ENCODE measurements around the gene NUPR1. TPM values are rescaled to one million over a fixed set of nuclear protein-coding genes. Genes with fewer than 3 reads are reported as not detected.

Gene NUPR1
- polyA plus RNA-seq, 1 donor (not counting 4 experiments of a cell fraction or from before 2014, with no cell fraction given), result 126 TPM

- dilution Hi-C loops (cut with MboI; ENCODE audit: extremely low pct_ligation_motif_present, low sequenced_read_pairs), result no loop called here
- Histone ChIP-seq H3K27me3 (ENCODE audit: control insufficient read depth, extremely low read depth, insufficient read depth, low read length) (no peaks in the 10 kb centered on the region), H3K4me1 (ENCODE audit: control insufficient read depth, extremely low read depth, insufficient read depth, low read length) (peaks cover 17% of the 10 kb centered on the region), H3K4me2 (ENCODE audit: control insufficient read depth, extremely low read depth, insufficient read depth, low read depth, low read length) (peak overlapping the region; percentile 60), H4K20me1 (ENCODE audit: control insufficient read depth, extremely low read depth, insufficient read depth, low read length) (no peaks in the 10 kb centered on the region), H3K27ac (ENCODE audit: control insufficient read depth, insufficient read depth, low read length) (no peak overlapping the region), H3K79me2 (ENCODE audit: control insufficient read depth, insufficient read depth, low read length) (peaks cover 4% of the 10 kb centered on the region), H3K9me1 (ENCODE audit: control insufficient read depth, extremely low read depth, insufficient read depth, low read length) (no peaks in the 10 kb centered on the region), H3K9ac (ENCODE audit: control insufficient read depth, extremely low read depth, insufficient read depth, low read length) (no peak overlapping the region), H3K9me3 (ENCODE audit: control insufficient read depth, low read depth, low read length) (no peaks in the 10 kb centered on the region), H2AFZ (ENCODE audit: control insufficient read depth, low read length) (peak overlapping the region; percentile 83), H3K36me3 (ENCODE audit: control insufficient read depth in 2 of 2, extremely low read depth in 1 of 2, insufficient read depth in 2 of 2, low read length in 2 of 2) (peaks cover 0 to under 1% of the 10 kb centered on the region in 2 experiments), H3K4me3 (ENCODE audit: control insufficient read depth in 2 of 3, extremely low read depth in 1 of 3, insufficient read depth in 2 of 3, low read depth in 1 of 3, low read length in 3 of 3) (no peak overlapping the region)
- no peak for TF ChIP-seq CTCF (optimal IDR thresholded peaks at IDR 0.05 in 1 of 3, IDR thresholded peaks at IDR 0.05 in 1 of 3, conservative IDR thresholded peaks at IDR 0.05 in 1 of 3; ENCODE audit: extremely low read depth in 1 of 3, insufficient read depth in 2 of 3, low read length in 3 of 3)
- TF ChIP-seq EZH2 (IDR thresholded peaks at IDR 0.05; ENCODE audit: low read length), result no peak
- FAIRE-seq, result no peak
- DNase-seq (ENCODE audit: low read depth, low spot score), result no peak
Observed at GRCh38 chr16:28543072-28543471, 4.3 kb upstream of the NUPR1 start.

GRCh38 chr16:28542646-28543045 is 3.9 kb upstream of the NUPR1 start:
- dilution Hi-C loops (cut with MboI; ENCODE audit: extremely low pct_ligation_motif_present, low sequenced_read_pairs), result no loop called here
- peak overlapping the region; percentile 60 for H3K4me2 ChIP-seq (ENCODE audit: control insufficient read depth, extremely low read depth, insufficient read depth, low read depth, low read length)
- peaks cover 21% of the 10 kb centered on the region for H3K4me1 ChIP-seq (ENCODE audit: control insufficient read depth, extremely low read depth, insufficient read depth, low read length)
- H3K9me1 ChIP-seq (ENCODE audit: control insufficient read depth, extremely low read depth, insufficient read depth, low read length), result no peaks in the 10 kb centered on the region
- H3K79me2 ChIP-seq (ENCODE audit: control insufficient read depth, insufficient read depth, low read length), result peaks cover 9% of the 10 kb centered on the region
- no peaks in the 10 kb centered on the region for H4K20me1 ChIP-seq (ENCODE audit: control insufficient read depth, extremely low read depth, insufficient read depth, low read length)
- H3K27me3 ChIP-seq (ENCODE audit: control insufficient read depth, extremely low read depth, insufficient read depth, low read length), result no peaks in the 10 kb centered on the region
- H3K27ac ChIP-seq (ENCODE audit: control insufficient read depth, insufficient read depth, low read length), result no peak overlapping the region
- H3K9me3 ChIP-seq (ENCODE audit: control insufficient read depth, low read depth, low read length), result no peaks in the 10 kb centered on the region
- TF ChIP-seq EZH2 (IDR thresholded peaks at IDR 0.05; ENCODE audit: low read length) (no peak), CTCF (optimal IDR thresholded peaks at IDR 0.05 in 1 of 3, IDR thresholded peaks at IDR 0.05 in 1 of 3, conservative IDR thresholded peaks at IDR 0.05 in 1 of 3; ENCODE audit: extremely low read depth in 1 of 3, insufficient read depth in 2 of 3, low read length in 3 of 3) (no peak)
- peaks cover 0 to 5% of the 10 kb centered on the region in 2 experiments for H3K36me3 ChIP-seq (ENCODE audit: control insufficient read depth in 2 of 2, extremely low read depth in 1 of 2, insufficient read depth in 2 of 2, low read length in 2 of 2)
- H2AFZ ChIP-seq (ENCODE audit: control insufficient read depth, low read length), result peak overlapping the region; percentile 83
- no peak overlapping the region for H3K9ac ChIP-seq (ENCODE audit: control insufficient read depth, extremely low read depth, insufficient read depth, low read length)
- no peak for FAIRE-seq
- DNase-seq (ENCODE audit: low read depth, low spot score), result no peak
- no peak overlapping the region for H3K4me3 ChIP-seq (ENCODE audit: control insufficient read depth in 2 of 3, extremely low read depth in 1 of 3, insufficient read depth in 2 of 3, low read depth in 1 of 3, low read length in 3 of 3)
